ENCODE measurements around the gene SEMA3A. TPM values are rescaled to one million over a fixed set of nuclear protein-coding genes. Genes with fewer than 3 reads are reported as not detected.
"Not testable (repeated sequence)": the region's sequence is repeated elsewhere in the genome, so short reads cannot be mapped to it uniquely, and the experiment has no call there.

SEMA3A gene
- total and polyA plus RNA-seq, 8 donors, result 0.05 to 0.79 (median 0.46) TPM

- intact Hi-C loops (cut with DNase I), result no loop called here
- no peaks in the 10 kb centered on the region for H3K4me1 ChIP-seq
- ATAC-seq (no peak), FAIRE-seq (no peak), DNase-seq (no peak)
- H3K27ac ChIP-seq, result no peak overlapping the region
- no peaks in the 10 kb centered on the region for H3K9me3 ChIP-seq
- H3K27me3 ChIP-seq, result no peaks in the 10 kb centered on the region
- no peaks in the 10 kb centered on the region for H3K36me3 ChIP-seq
- no peak overlapping the region for H3K4me3 ChIP-seq
- TF ChIP-seq CTCF (IDR thresholded peaks at IDR 0.05), result no peak
Measured at GRCh38 chr7:84152995-84153394, 41.6 kb downstream of the SEMA3A start.

- H3K27me3 ChIP-seq; H3K36me3 ChIP-seq; H3K4me3 ChIP-seq; ATAC-seq; FAIRE-seq; DNase-seq; H3K9me3 ChIP-seq; H3K27ac ChIP-seq; intact Hi-C loops (cut with DNase I); H3K4me1 ChIP-seq: not testable (repeated sequence)
- 86 to 90% methylated on average over 22 of the region's 22 CpGs for WGBS, 2 donors
Measured at GRCh38 chr7:84150370-84150769, 44.2 kb downstream of the SEMA3A start.

- no peak for ATAC-seq
- FAIRE-seq, result no peak
Measured at GRCh38 chr7:84149573-84149972, 45.0 kb downstream of the SEMA3A start.

GRCh38 chr7:84145892-84146291, 48.7 kb downstream of the SEMA3A start:
- ATAC-seq (no peak), DNase-seq (no peak), FAIRE-seq (no peak)
- Histone ChIP-seq H3K9me3 (no peaks in the 10 kb centered on the region), H3K4me1 (no peaks in the 10 kb centered on the region), H3K27ac (no peak overlapping the region), H3K4me3 (no peak overlapping the region), H3K36me3 (no peaks in the 10 kb centered on the region), H3K27me3 (no peaks in the 10 kb centered on the region)
- no peak for TF ChIP-seq CTCF (IDR thresholded peaks at IDR 0.05)
- intact Hi-C loops (cut with DNase I), result no loop called here
- WGBS, 2 donors, result 40% methylated on average over 3 of the region's 3 CpGs

More at GRCh38 chr7:84149573-84149972, 45.0 kb downstream of the SEMA3A start:
- no peak for TF ChIP-seq CTCF (IDR thresholded peaks at IDR 0.05)
- no peak overlapping the region for H3K27ac ChIP-seq
- intact Hi-C loops (cut with DNase I), result no loop called here
- 35 to 49% methylated on average over 3 of the region's 3 CpGs for WGBS, 2 donors
- no peaks in the 10 kb centered on the region for H3K27me3 ChIP-seq
- no peaks in the 10 kb centered on the region for H3K36me3 ChIP-seq
- no peak overlapping the region for H3K4me3 ChIP-seq
- no peak for DNase-seq
- no peaks in the 10 kb centered on the region for H3K4me1 ChIP-seq
- no peaks in the 10 kb centered on the region for H3K9me3 ChIP-seq

GRCh38 chr7:84144935-84145334, 49.7 kb downstream of the SEMA3A start:
- ATAC-seq (no peak), DNase-seq (no peak), FAIRE-seq (no peak)
- no peaks in the 10 kb centered on the region for H3K4me1 ChIP-seq
- intact Hi-C loops (cut with DNase I), result no loop called here
- H3K27me3 ChIP-seq, result no peaks in the 10 kb centered on the region
- H3K36me3 ChIP-seq, result no peaks in the 10 kb centered on the region
- H3K27ac ChIP-seq, result no peak overlapping the region
- 20 to 30% methylated on average over 1 of the region's 1 CpG for WGBS, 2 donors
- TF ChIP-seq CTCF (IDR thresholded peaks at IDR 0.05), result no peak
- H3K4me3 ChIP-seq, result no peak overlapping the region
- no peaks in the 10 kb centered on the region for H3K9me3 ChIP-seq

GRCh38 chr7:84144480-84144879, 50.1 kb downstream of the SEMA3A start:
- ATAC-seq (no peak), FAIRE-seq (no peak), DNase-seq (no peak)
- Histone ChIP-seq H3K4me3 (no peak overlapping the region), H3K36me3 (no peaks in the 10 kb centered on the region), H3K27ac (no peak overlapping the region), H3K9me3 (no peaks in the 10 kb centered on the region), H3K4me1 (no peaks in the 10 kb centered on the region), H3K27me3 (no peaks in the 10 kb centered on the region)
- no peak for TF ChIP-seq CTCF (IDR thresholded peaks at IDR 0.05)
- intact Hi-C loops (cut with DNase I), result no loop called here
- WGBS, 2 donors, result 73 to 81% methylated on average over 3 of the region's 3 CpGs

Measured in pancreas (tissue), 10 donors.